Vagina (tissue), 2 donors: Measurements from ENCODE around the gene RAN.

Experiments used
- POLR2A ChIP-seq, 2 donors: fragments of 450-650 bp; IDR thresholded peaks; one replicate each; pipeline ENCODE4 v1.6.1; 2017; ENCODE audit warnings: antibody characterized with exemption in 2 of 2, mild to moderate bottlenecking in 2 of 2, moderate library complexity in 2 of 2
- POLR2AphosphoS5 ChIP-seq, 2 donors: sonication (generic); formaldehyde crosslinking; IDR thresholded peaks; one replicate each; pipeline ENCODE4 v1.9.0; 2017; ENCODE audit warnings: antibody characterized with exemption in 2 of 2, mild to moderate bottlenecking in 2 of 2, low read depth in 1 of 2; ENCODE audit not compliant: insufficient read depth in 1 of 2
- TF ChIP-seq, protein P1 (sequence below), 3 experiments: fragments of 450-650 bp in 2 of 3; fragments of 200-600 bp in 1 of 3; sonication (generic) in 1 of 3; IDR thresholded peaks; one replicate each; pipeline ENCODE4 v1.5.1; 2017 to 2019; ENCODE audit warnings: antibody characterized with exemption in 3 of 3, mild to moderate bottlenecking in 2 of 3, moderate library complexity in 2 of 3

- TF ChIP-seq, protein P1, sequence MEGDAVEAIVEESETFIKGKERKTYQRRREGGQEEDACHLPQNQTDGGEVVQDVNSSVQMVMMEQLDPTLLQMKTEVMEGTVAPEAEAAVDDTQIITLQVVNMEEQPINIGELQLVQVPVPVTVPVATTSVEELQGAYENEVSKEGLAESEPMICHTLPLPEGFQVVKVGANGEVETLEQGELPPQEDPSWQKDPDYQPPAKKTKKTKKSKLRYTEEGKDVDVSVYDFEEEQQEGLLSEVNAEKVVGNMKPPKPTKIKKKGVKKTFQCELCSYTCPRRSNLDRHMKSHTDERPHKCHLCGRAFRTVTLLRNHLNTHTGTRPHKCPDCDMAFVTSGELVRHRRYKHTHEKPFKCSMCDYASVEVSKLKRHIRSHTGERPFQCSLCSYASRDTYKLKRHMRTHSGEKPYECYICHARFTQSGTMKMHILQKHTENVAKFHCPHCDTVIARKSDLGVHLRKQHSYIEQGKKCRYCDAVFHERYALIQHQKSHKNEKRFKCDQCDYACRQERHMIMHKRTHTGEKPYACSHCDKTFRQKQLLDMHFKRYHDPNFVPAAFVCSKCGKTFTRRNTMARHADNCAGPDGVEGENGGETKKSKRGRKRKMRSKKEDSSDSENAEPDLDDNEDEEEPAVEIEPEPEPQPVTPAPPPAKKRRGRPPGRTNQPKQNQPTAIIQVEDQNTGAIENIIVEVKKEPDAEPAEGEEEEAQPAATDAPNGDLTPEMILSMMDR (IDR thresholded peaks at IDR 0.05), result no peak
- TF ChIP-seq POLR2A (IDR thresholded peaks at IDR 0.05) (no peak), POLR2AphosphoS5 (IDR thresholded peaks at IDR 0.05; ENCODE audit: insufficient read depth in 1 of 2, low read depth in 1 of 2) (no peak)
Measured at GRCh38 chr12:130874696-130875095, 2.8 kb downstream of the RAN start.
